Left lobe of liver (tissue), 2 donors: Measurements from ENCODE around the gene FLT3. TPM values are rescaled to one million over a fixed set of nuclear protein-coding genes. Genes with fewer than 3 reads are reported as not detected.
"Not testable (repeated sequence)": the region's sequence is repeated elsewhere in the genome, so short reads cannot be mapped to it uniquely, and the experiment has no call there.

Source experiments
- ATAC-seq: fragments of 200-7000 bp; cut with Tn5 transposase; one replicate; pipeline ENCODE4 v1.9.1; 2020; ENCODE audit warnings: mild to moderate bottlenecking, moderate library complexity
- DNase-seq: peaks from one replicate; pipeline ENCODE4 v3.0.0-alpha.2; 2020; ENCODE audit warnings: low spot score
- total RNA-seq: library from RNA; stranded (reverse); gene quantifications from one replicate; pipeline ENCODE4 v1.2.1, GENCODE V29; 2021
- donor health status: DM: no; HTN: no; CAD: no; lungs with moderate emphysema.
- donor health status: DM: no; HTN: yes; CAD: no.

The FLT3 gene
- total RNA-seq, 1 donor from 2014 or later = 0.15 TPM

- not testable (repeated sequence) for ATAC-seq, DNase-seq
These were observed 1.5 kb upstream of the FLT3 start for GRCh38 chr13:28101886-28102285.

- ATAC-seq (no peak), DNase-seq (no peak)
These were observed 803 bp downstream of the FLT3 start for GRCh38 chr13:28099396-28100149.

- no peak for ATAC-seq
- DNase-seq = no peak
These were observed 2.9 kb downstream of the FLT3 start for GRCh38 chr13:28097503-28097902.

GRCh38 chr13:28094306-28094705 is 6.1 kb downstream of the FLT3 start:
- ATAC-seq (no peak), DNase-seq (no peak)

- ATAC-seq (no peak), DNase-seq (no peak)
These were observed 6.5 kb downstream of the FLT3 start for GRCh38 chr13:28093881-28094280.

GRCh38 chr13:28092431-28092830 is 7.9 kb downstream of the FLT3 start:
- DNase-seq = no peak
- no peak for ATAC-seq

GRCh38 chr13:28089065-28089464 is 11.3 kb downstream of the FLT3 start:
- no peak for ATAC-seq

GRCh38 chr13:28077820-28078219 is 22.6 kb downstream of the FLT3 start:
- not testable (repeated sequence) for ATAC-seq, DNase-seq

More at GRCh38 chr13:28089065-28089464, 11.3 kb downstream of the FLT3 start:
- DNase-seq = no peak

- ATAC-seq (no peak), DNase-seq (no peak)
These were observed 23.1 kb downstream of the FLT3 start for GRCh38 chr13:28077231-28077630.

GRCh38 chr13:28071424-28071823 is 29.0 kb downstream of the FLT3 start:
- no peak for DNase-seq

GRCh38 chr13:28067491-28067890 is 32.9 kb downstream of the FLT3 start:
- DNase-seq (no peak), ATAC-seq (no peak)

More at GRCh38 chr13:28071424-28071823, 29.0 kb downstream of the FLT3 start:
- ATAC-seq = no peak

- peak; percentile 49 for DNase-seq
- ATAC-seq = peak; percentile 93
These were observed 41.3 kb downstream of the FLT3 start for GRCh38 chr13:28058866-28059613.

- ATAC-seq = no peak
These were observed 43.2 kb downstream of the FLT3 start for GRCh38 chr13:28056970-28057712.

GRCh38 chr13:28056426-28056825 is 44.0 kb downstream of the FLT3 start:
- DNase-seq (no peak), ATAC-seq (no peak)

More at GRCh38 chr13:28056970-28057712, 43.2 kb downstream of the FLT3 start:
- no peak for DNase-seq

GRCh38 chr13:28055357-28055756 is 45.0 kb downstream of the FLT3 start:
- ATAC-seq = no peak
- DNase-seq = no peak

- DNase-seq (no peak), ATAC-seq (no peak)
These were observed 47.4 kb downstream of the FLT3 start for GRCh38 chr13:28052945-28053344.

GRCh38 chr13:28049880-28050875 is 50.2 kb downstream of the FLT3 start:
- DNase-seq (no peak), ATAC-seq (peak; percentile 36)

- ATAC-seq = no peak
These were observed 51.2 kb downstream of the FLT3 start for GRCh38 chr13:28049215-28049614.

GRCh38 chr13:28048768-28049167 is 51.6 kb downstream of the FLT3 start:
- no peak for ATAC-seq
- no peak for DNase-seq

More at GRCh38 chr13:28049215-28049614, 51.2 kb downstream of the FLT3 start:
- no peak for DNase-seq

GRCh38 chr13:28047757-28048388 is 52.5 kb downstream of the FLT3 start:
- no peak for DNase-seq
- no peak for ATAC-seq
